ENCODE results near the gene GRIK4.

The GRIK4 gene

GRCh38 chr11:120917559-120918239 lies 406.2 kb downstream of the GRIK4 start:
- 92 to 93% methylated on average over 2 to 3 of the region's 6 CpGs for WGBS, 2 experiments (ENCODE audit: insufficient coverage in 2 of 2)
- Histone ChIP-seq H3K36me3 (ENCODE audit: control insufficient read depth, insufficient read depth, low read length) (no peaks in the 10 kb centered on the region), H3K27ac (ENCODE audit: low read depth, low read length, severe bottlenecking) (no peak overlapping the region), H3K4me3 (ENCODE audit: extremely low read depth, insufficient read depth, low read length, poor library complexity, severe bottlenecking) (no peak overlapping the region), H3K9me3 (ENCODE audit: control insufficient read depth, low read length) (no peaks in the 10 kb centered on the region), H3K4me1 (ENCODE audit: control insufficient read depth, insufficient read depth, low read length, poor library complexity, severe bottlenecking) (no peaks in the 10 kb centered on the region)

GRCh38 chr11:120918257-120918656 lies 406.7 kb downstream of the GRIK4 start:
- H3K9me3 ChIP-seq (ENCODE audit: control insufficient read depth, low read length): no peaks in the 10 kb centered on the region
- H3K36me3 ChIP-seq (ENCODE audit: control insufficient read depth, insufficient read depth, low read length): no peaks in the 10 kb centered on the region
- no peaks in the 10 kb centered on the region for H3K4me1 ChIP-seq (ENCODE audit: control insufficient read depth, insufficient read depth, low read length, poor library complexity, severe bottlenecking)
- H3K4me3 ChIP-seq (ENCODE audit: extremely low read depth, insufficient read depth, low read length, poor library complexity, severe bottlenecking): no peak overlapping the region
- 67% methylated on average over 1 of the region's 3 CpGs; no CpG with 5 or more reads in 1 of the 2 experiments for WGBS, 2 experiments (ENCODE audit: insufficient coverage in 2 of 2)
- no peak overlapping the region for H3K27ac ChIP-seq (ENCODE audit: low read depth, low read length, severe bottlenecking)

- no peak overlapping the region for H3K4me3 ChIP-seq (ENCODE audit: extremely low read depth, insufficient read depth, low read length, poor library complexity, severe bottlenecking)
- H3K9me3 ChIP-seq (ENCODE audit: control insufficient read depth, low read length): no peaks in the 10 kb centered on the region
- no peaks in the 10 kb centered on the region for H3K4me1 ChIP-seq (ENCODE audit: control insufficient read depth, insufficient read depth, low read length, poor library complexity, severe bottlenecking)
- H3K36me3 ChIP-seq (ENCODE audit: control insufficient read depth, insufficient read depth, low read length): no peaks in the 10 kb centered on the region
- no peak overlapping the region for H3K27ac ChIP-seq (ENCODE audit: low read depth, low read length, severe bottlenecking)
- WGBS, 2 experiments (ENCODE audit: insufficient coverage in 2 of 2): 86 to 87% methylated on average over 7 of the region's 7 CpGs
These were observed 407.5 kb downstream of the GRIK4 start for GRCh38 chr11:120919045-120919444.

- Histone ChIP-seq H3K4me1 (ENCODE audit: control insufficient read depth, insufficient read depth, low read length, poor library complexity, severe bottlenecking) (no peaks in the 10 kb centered on the region), H3K4me3 (ENCODE audit: extremely low read depth, insufficient read depth, low read length, poor library complexity, severe bottlenecking) (no peak overlapping the region), H3K36me3 (ENCODE audit: control insufficient read depth, insufficient read depth, low read length) (no peaks in the 10 kb centered on the region), H3K9me3 (ENCODE audit: control insufficient read depth, low read length) (no peaks in the 10 kb centered on the region), H3K27ac (ENCODE audit: low read depth, low read length, severe bottlenecking) (no peak overlapping the region)
- WGBS, 2 experiments (ENCODE audit: insufficient coverage in 2 of 2): 83 to 87% methylated on average over 5 of the region's 5 CpGs
These were observed 408.0 kb downstream of the GRIK4 start for GRCh38 chr11:120919566-120919965.

- 85 to 92% methylated on average over 4 to 5 of the region's 9 CpGs for WGBS, 2 experiments (ENCODE audit: insufficient coverage in 2 of 2)
- H3K4me1 ChIP-seq (ENCODE audit: control insufficient read depth, insufficient read depth, low read length, poor library complexity, severe bottlenecking): no peaks in the 10 kb centered on the region
- H3K9me3 ChIP-seq (ENCODE audit: control insufficient read depth, low read length): no peaks in the 10 kb centered on the region
These were observed 412.4 kb downstream of the GRIK4 start for GRCh38 chr11:120923866-120924508.

GRCh38 chr11:120925944-120926343 lies 414.4 kb downstream of the GRIK4 start:
- Histone ChIP-seq H3K27ac (ENCODE audit: low read depth, low read length, severe bottlenecking) (no peak overlapping the region), H3K4me1 (ENCODE audit: control insufficient read depth, insufficient read depth, low read length, poor library complexity, severe bottlenecking) (no peaks in the 10 kb centered on the region), H3K4me3 (ENCODE audit: extremely low read depth, insufficient read depth, low read length, poor library complexity, severe bottlenecking) (no peak overlapping the region), H3K36me3 (ENCODE audit: control insufficient read depth, insufficient read depth, low read length) (no peaks in the 10 kb centered on the region), H3K9me3 (ENCODE audit: control insufficient read depth, low read length) (no peaks in the 10 kb centered on the region)
- WGBS, 2 experiments (ENCODE audit: insufficient coverage in 2 of 2): 75% methylated on average over 1 of the region's 2 CpGs; no CpG with 5 or more reads in 1 of the 2 experiments

More at GRCh38 chr11:120923866-120924508, 412.4 kb downstream of the GRIK4 start:
- Histone ChIP-seq H3K4me3 (ENCODE audit: extremely low read depth, insufficient read depth, low read length, poor library complexity, severe bottlenecking) (no peak overlapping the region), H3K36me3 (ENCODE audit: control insufficient read depth, insufficient read depth, low read length) (no peaks in the 10 kb centered on the region), H3K27ac (ENCODE audit: low read depth, low read length, severe bottlenecking) (no peak overlapping the region)

GRCh38 chr11:120928627-120929026 lies 417.1 kb downstream of the GRIK4 start:
- no peaks in the 10 kb centered on the region for H3K4me1 ChIP-seq (ENCODE audit: control insufficient read depth, insufficient read depth, low read length, poor library complexity, severe bottlenecking)
- no peak overlapping the region for H3K4me3 ChIP-seq (ENCODE audit: extremely low read depth, insufficient read depth, low read length, poor library complexity, severe bottlenecking)
- H3K9me3 ChIP-seq (ENCODE audit: control insufficient read depth, low read length): no peaks in the 10 kb centered on the region
- 74 to 76% methylated on average over 12 to 13 of the region's 14 CpGs for WGBS, 2 experiments (ENCODE audit: insufficient coverage in 2 of 2)
- H3K27ac ChIP-seq (ENCODE audit: low read depth, low read length, severe bottlenecking): no peak overlapping the region
- no peaks in the 10 kb centered on the region for H3K36me3 ChIP-seq (ENCODE audit: control insufficient read depth, insufficient read depth, low read length)

- no peaks in the 10 kb centered on the region for H3K4me1 ChIP-seq (ENCODE audit: control insufficient read depth, insufficient read depth, low read length, poor library complexity, severe bottlenecking)
- no peak overlapping the region for H3K27ac ChIP-seq (ENCODE audit: low read depth, low read length, severe bottlenecking)
- no peaks in the 10 kb centered on the region for H3K9me3 ChIP-seq (ENCODE audit: control insufficient read depth, low read length)
- H3K36me3 ChIP-seq (ENCODE audit: control insufficient read depth, insufficient read depth, low read length): no peaks in the 10 kb centered on the region
- WGBS, 2 experiments (ENCODE audit: insufficient coverage in 2 of 2): 92% methylated on average over 9 to 11 of the region's 11 CpGs
- H3K4me3 ChIP-seq (ENCODE audit: extremely low read depth, insufficient read depth, low read length, poor library complexity, severe bottlenecking): no peak overlapping the region
These were observed 417.5 kb downstream of the GRIK4 start for GRCh38 chr11:120929090-120929489.

- no peaks in the 10 kb centered on the region for H3K9me3 ChIP-seq (ENCODE audit: control insufficient read depth, low read length)
- H3K4me3 ChIP-seq (ENCODE audit: extremely low read depth, insufficient read depth, low read length, poor library complexity, severe bottlenecking): no peak overlapping the region
- no peak overlapping the region for H3K27ac ChIP-seq (ENCODE audit: low read depth, low read length, severe bottlenecking)
- 41 to 63% methylated on average over 3 to 8 of the region's 13 CpGs for WGBS, 2 experiments (ENCODE audit: insufficient coverage in 2 of 2)
- H3K36me3 ChIP-seq (ENCODE audit: control insufficient read depth, insufficient read depth, low read length): no peaks in the 10 kb centered on the region
- no peaks in the 10 kb centered on the region for H3K4me1 ChIP-seq (ENCODE audit: control insufficient read depth, insufficient read depth, low read length, poor library complexity, severe bottlenecking)
These were observed 418.2 kb downstream of the GRIK4 start for GRCh38 chr11:120929664-120930154.

- Histone ChIP-seq H3K36me3 (ENCODE audit: control insufficient read depth, insufficient read depth, low read length) (no peaks in the 10 kb centered on the region), H3K9me3 (ENCODE audit: control insufficient read depth, low read length) (no peaks in the 10 kb centered on the region), H3K4me3 (ENCODE audit: extremely low read depth, insufficient read depth, low read length, poor library complexity, severe bottlenecking) (no peak overlapping the region), H3K4me1 (ENCODE audit: control insufficient read depth, insufficient read depth, low read length, poor library complexity, severe bottlenecking) (no peaks in the 10 kb centered on the region), H3K27ac (ENCODE audit: low read depth, low read length, severe bottlenecking) (no peak overlapping the region)
- WGBS, 2 experiments (ENCODE audit: insufficient coverage in 2 of 2): 65 to 96% methylated on average over 3 to 4 of the region's 4 CpGs
These were observed 419.7 kb downstream of the GRIK4 start for GRCh38 chr11:120931057-120931779.

All from mesodermal cell (in vitro differentiated cells).